ENCODE data around the gene COL27A1.

GRCh38 chr9:114246558-114246957 is 91.2 kb downstream of the COL27A1 start:
- TF ChIP-seq CTCF (conservative IDR thresholded peaks at IDR 0.05) (no peak), ZFX (IDR thresholded peaks at IDR 0.05) (no peak)

All from C4-2B (cell line).